ENCODE data around the gene GTF2H4.
"Not testable (repeated sequence)": the region's sequence is repeated elsewhere in the genome, so short reads cannot be mapped to it uniquely, and the experiment has no call there.

GRCh38 chr6:30873795-30874194 is 34.2 kb upstream of the GTF2H4 start:
- not testable (repeated sequence) for TF ChIP-seq POLR2A, CTCF (IDR thresholded peaks at IDR 0.05)

All from thyroid gland (tissue), 4 donors.